Measurements from ENCODE around the gene FMN1.

FMN1 gene

DNA sequence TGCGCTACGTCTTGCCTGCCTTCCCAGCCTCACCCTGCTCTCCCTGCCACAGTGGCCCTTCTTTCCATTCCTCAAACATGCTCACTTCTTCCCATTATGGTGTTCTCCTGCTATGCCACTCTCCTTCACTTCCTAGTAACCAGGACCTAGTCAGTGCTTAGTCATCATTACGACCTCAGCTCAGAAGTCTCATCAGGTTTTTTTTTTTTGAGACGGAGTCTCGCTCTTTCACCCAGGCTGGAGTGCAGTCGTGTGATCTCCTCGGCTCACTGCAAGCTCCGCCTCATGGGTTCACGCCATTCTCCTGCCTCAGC lies 327.2 kb downstream of the FMN1 start:
- CTCF ChIA-PET = no interaction called here
- POLR2A ChIA-PET (ENCODE audit: low non-redundant PET) = no interaction called here
- H3K27ac ChIP-seq = no peak overlapping the region
- TF ChIP-seq, protein P1, sequence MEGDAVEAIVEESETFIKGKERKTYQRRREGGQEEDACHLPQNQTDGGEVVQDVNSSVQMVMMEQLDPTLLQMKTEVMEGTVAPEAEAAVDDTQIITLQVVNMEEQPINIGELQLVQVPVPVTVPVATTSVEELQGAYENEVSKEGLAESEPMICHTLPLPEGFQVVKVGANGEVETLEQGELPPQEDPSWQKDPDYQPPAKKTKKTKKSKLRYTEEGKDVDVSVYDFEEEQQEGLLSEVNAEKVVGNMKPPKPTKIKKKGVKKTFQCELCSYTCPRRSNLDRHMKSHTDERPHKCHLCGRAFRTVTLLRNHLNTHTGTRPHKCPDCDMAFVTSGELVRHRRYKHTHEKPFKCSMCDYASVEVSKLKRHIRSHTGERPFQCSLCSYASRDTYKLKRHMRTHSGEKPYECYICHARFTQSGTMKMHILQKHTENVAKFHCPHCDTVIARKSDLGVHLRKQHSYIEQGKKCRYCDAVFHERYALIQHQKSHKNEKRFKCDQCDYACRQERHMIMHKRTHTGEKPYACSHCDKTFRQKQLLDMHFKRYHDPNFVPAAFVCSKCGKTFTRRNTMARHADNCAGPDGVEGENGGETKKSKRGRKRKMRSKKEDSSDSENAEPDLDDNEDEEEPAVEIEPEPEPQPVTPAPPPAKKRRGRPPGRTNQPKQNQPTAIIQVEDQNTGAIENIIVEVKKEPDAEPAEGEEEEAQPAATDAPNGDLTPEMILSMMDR (conservative IDR thresholded peaks at IDR 0.05; ENCODE audit: low read depth) = no peak
- peak; percentile 66 for DNase-seq (ENCODE audit: low spot score)

DNA sequence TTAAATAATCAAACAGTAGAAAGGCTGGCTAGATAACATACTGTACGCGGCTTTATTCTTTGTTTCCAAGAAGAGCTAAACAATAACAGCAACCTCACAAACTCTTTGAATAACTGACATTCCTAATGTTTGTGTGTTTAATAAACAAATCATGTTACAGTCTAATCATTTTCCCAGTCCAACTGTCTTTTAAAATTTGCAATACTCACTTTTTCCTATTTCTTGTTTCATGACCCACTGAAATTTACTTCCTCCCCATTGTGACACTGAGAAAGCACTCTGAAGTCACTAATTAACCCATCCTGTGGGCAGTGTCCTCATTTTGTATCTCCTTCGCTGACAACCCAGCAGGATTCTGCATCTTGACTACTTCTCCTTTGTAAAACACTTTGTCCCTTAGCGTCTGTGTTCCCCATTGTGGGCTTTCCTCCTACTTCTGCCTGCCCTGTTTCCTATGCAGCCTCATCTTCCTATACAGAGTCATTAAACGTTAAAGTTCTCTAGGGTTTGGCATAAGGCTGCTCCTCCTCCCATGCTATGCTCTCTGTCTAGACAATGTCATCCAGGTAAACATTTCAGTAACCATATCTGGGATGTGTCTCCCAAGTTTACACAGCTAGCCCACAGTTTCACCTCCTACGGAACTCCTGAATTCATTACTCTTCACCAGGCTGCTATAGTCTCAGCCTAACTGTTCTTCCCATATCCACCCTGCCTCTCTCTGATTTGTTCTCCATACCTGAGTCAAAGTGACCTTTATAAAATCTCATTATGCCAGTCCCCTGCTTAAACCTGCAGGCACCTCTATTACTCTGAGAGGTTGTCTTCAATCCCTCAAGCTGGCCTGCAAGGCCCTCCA lies 327.8 kb downstream of the FMN1 start:
- TF ChIP-seq, protein P1 (conservative IDR thresholded peaks at IDR 0.05; ENCODE audit: low read depth) = no peak
- no peak for DNase-seq (ENCODE audit: low spot score)
- no peak overlapping the region for H3K27ac ChIP-seq
- ChIA-PET POLR2A (ENCODE audit: low non-redundant PET) (no interaction called here), CTCF (interaction anchor here (0.7 kb wide), 1 partner anchor 22 kb away, joined by 4 read pairs; no protein-coding TSS in a partner anchor)

DNA sequence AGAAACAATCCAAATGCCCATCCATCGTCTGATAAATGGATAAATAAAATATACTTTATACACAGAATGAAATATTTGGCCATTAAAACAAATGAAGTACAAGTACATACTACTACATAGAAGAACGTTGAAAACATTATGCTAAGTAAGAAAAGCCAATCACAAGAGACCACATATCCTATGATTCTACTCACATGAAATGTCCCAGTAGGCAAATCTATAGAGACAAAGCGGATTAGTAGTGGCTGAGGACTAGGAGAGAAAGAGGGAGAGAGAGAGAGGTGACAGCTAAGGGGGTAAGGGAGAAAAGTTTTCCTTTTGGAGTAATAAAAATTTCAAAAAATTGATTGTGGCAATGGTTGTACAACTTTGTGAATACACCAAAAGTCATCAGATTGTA lies 329.7 kb downstream of the FMN1 start:
- TF ChIP-seq, protein P1 (conservative IDR thresholded peaks at IDR 0.05; ENCODE audit: low read depth) = no peak
- POLR2A ChIA-PET (ENCODE audit: low non-redundant PET) = no interaction called here
- H3K27ac ChIP-seq = no peak overlapping the region
- CTCF ChIA-PET = no interaction called here
- DNase-seq (ENCODE audit: low spot score) = no peak

DNA sequence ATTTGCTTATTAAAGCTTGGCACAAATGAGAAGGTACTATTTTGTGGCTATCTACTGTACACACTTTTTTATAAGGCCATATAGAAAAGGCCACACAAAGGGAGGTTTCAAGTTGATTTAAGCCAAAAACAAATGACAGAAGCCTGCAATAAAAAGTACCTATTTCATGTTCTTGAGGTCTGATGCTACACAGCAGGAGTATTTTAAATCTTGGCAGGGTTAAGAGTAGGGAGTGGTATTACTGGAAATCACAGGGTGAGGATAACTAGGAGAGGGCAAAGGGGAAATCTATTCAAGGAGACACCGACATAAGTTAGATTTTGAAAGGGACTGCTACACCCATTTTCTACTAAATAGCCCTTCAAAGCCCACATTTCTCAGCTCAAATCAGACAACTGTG lies 330.5 kb downstream of the FMN1 start:
- TF ChIP-seq, protein P1 (conservative IDR thresholded peaks at IDR 0.05; ENCODE audit: low read depth) = no peak
- H3K27ac ChIP-seq = no peak overlapping the region
- ChIA-PET CTCF (no interaction called here), POLR2A (ENCODE audit: low non-redundant PET) (no interaction called here)
- DNase-seq (ENCODE audit: low spot score) = no peak

DNA sequence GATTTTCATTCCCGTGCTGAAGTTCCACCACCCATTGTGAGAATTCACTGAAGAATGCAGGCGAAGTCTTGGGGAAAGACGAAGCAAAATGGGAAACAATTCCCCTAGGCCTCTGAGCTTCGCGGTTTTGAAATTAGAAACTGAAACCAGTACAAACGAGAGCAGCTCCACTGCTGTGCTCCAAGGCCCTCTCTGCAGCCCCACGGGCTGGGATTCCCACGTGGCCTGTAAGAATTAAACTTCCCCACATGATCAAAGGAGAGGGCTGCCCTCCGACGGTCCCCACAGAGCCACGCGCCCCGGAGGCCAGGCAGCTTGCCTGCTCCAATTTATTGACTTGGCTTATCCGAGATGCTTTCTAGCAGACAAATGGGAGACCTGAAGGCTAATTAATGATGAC lies 332.8 kb downstream of the FMN1 start:
- DNase-seq (ENCODE audit: low spot score) = no peak
- TF ChIP-seq, protein P1 (conservative IDR thresholded peaks at IDR 0.05; ENCODE audit: low read depth) = no peak
- CTCF ChIA-PET = no interaction called here
- POLR2A ChIA-PET (ENCODE audit: low non-redundant PET) = no interaction called here
- no peak overlapping the region for H3K27ac ChIP-seq

DNA sequence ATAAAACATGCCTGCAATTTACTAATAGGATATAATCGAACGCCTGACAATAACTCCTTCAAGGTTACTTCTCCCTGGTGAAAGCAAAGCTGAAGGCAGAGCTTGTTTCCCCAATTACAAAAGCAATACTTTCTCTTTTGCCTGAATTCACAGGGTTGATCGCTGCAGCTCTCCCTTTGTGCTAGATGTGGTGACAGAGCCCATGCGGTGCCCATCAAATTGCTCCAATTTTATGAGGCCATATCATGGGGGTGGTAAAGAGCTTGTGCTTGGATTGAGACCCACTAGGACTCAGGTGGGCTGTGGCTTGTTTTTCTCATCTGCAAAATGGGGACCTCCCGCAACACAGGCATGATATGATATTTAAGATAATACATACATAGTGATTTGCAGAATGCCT lies 333.3 kb downstream of the FMN1 start:
- ChIA-PET CTCF (no interaction called here), POLR2A (ENCODE audit: low non-redundant PET) (no interaction called here)
- no peak overlapping the region for H3K27ac ChIP-seq
- TF ChIP-seq, protein P1 (conservative IDR thresholded peaks at IDR 0.05; ENCODE audit: low read depth) = no peak
- DNase-seq (ENCODE audit: low spot score) = no peak
